IgD-negative memory B cell (primary cell): ENCODE data around the gene AIRE. TPM values are rescaled to one million over a fixed set of nuclear protein-coding genes. Genes with fewer than 3 reads are reported as not detected.
"Not testable (repeated sequence)": the region's sequence is repeated elsewhere in the genome, so short reads cannot be mapped to it uniquely, and the experiment has no call there.

Experiments used
- H3K27ac Mint-ChIP-seq, 3 donors: one replicate each; pipeline ENCODE4 v1.8.0; 2020 to 2022; ENCODE audit warnings: mild to moderate bottlenecking in 3 of 3, mixed read lengths in 3 of 3, moderate library complexity in 1 of 3
- H3K27me3 Mint-ChIP-seq: one replicate; pipeline ENCODE4 v1.8.0; 2021; ENCODE audit warnings: mixed read lengths
- H3K36me3 Mint-ChIP-seq: one replicate; pipeline ENCODE4 v1.8.0; 2020; ENCODE audit warnings: mild to moderate bottlenecking, mixed read lengths
- H3K4me1 Mint-ChIP-seq, 3 donors: one replicate each; pipeline ENCODE4 v1.8.0; 2020 to 2022; ENCODE audit warnings: mixed read lengths in 3 of 3, mild to moderate bottlenecking in 1 of 3
- H3K4me3 Mint-ChIP-seq, 4 donors: one replicate each; pipeline ENCODE4 v1.8.0; 2020 to 2022; ENCODE audit warnings: mild to moderate bottlenecking in 4 of 4, mixed read lengths in 4 of 4, moderate library complexity in 3 of 4
- H3K9me3 Mint-ChIP-seq, 3 donors: one replicate each; pipeline ENCODE4 v1.8.0; 2020 to 2021; ENCODE audit warnings: mixed read lengths in 3 of 3, mild to moderate bottlenecking in 1 of 3
- polyA plus RNA-seq: library from polyadenylated mRNA; unstranded; fragments of 300-500 nt; fragmentation: Illumina TruSeq; gene quantifications from one replicate; pipeline ENCODE4 v1.2.3, GENCODE V29; 2021

Gene AIRE
- polyA plus RNA-seq, 1 donor from 2014 or later: 0.45 TPM

- H3K36me3 Mint-ChIP-seq: no peaks in the 10 kb centered on the region
- H3K9me3 Mint-ChIP-seq: no peaks in the 10 kb centered on the region
- peaks cover 3 to 9% (median 5%) of the 10 kb centered on the region in 3 donors for H3K4me1 Mint-ChIP-seq
- no peak overlapping the region for H3K4me3 Mint-ChIP-seq
- H3K27me3 Mint-ChIP-seq: peaks cover 5% of the 10 kb centered on the region
- H3K27ac Mint-ChIP-seq: no peak overlapping the region
These were observed 3.3 kb upstream of the AIRE start for GRCh38 chr21:44282370-44282769.

- peak overlapping the region in 1 of 4 donors; percentile 79 for H3K4me3 Mint-ChIP-seq
- H3K4me1 Mint-ChIP-seq, H3K27ac Mint-ChIP-seq, H3K36me3 Mint-ChIP-seq, H3K27me3 Mint-ChIP-seq, H3K9me3 Mint-ChIP-seq: not testable (repeated sequence)
These were observed 2.4 kb upstream of the AIRE start for GRCh38 chr21:44283211-44283785.

- peaks cover 3 to 9% (median 5%) of the 10 kb centered on the region in 3 donors for H3K4me1 Mint-ChIP-seq
- no peak overlapping the region for H3K27ac Mint-ChIP-seq
- H3K27me3 Mint-ChIP-seq: peaks cover 8% of the 10 kb centered on the region
- no peaks in the 10 kb centered on the region for H3K36me3 Mint-ChIP-seq
- H3K4me3 Mint-ChIP-seq: no peak overlapping the region
- no peaks in the 10 kb centered on the region for H3K9me3 Mint-ChIP-seq
These were observed 1.7 kb upstream of the AIRE start for GRCh38 chr21:44283948-44284347.

GRCh38 chr21:44286086-44286715 lies 525 bp downstream of the AIRE start:
- Mint-ChIP-seq H3K4me3 (no peak overlapping the region), H3K9me3 (no peaks in the 10 kb centered on the region), H3K27ac (no peak overlapping the region), H3K4me1 (peaks cover 3 to 9% (median 5%) of the 10 kb centered on the region in 3 donors), H3K27me3 (peaks cover 5% of the 10 kb centered on the region), H3K36me3 (no peaks in the 10 kb centered on the region)

- H3K36me3 Mint-ChIP-seq: no peaks in the 10 kb centered on the region
- no peaks in the 10 kb centered on the region for H3K9me3 Mint-ChIP-seq
- peaks cover 3 to 9% (median 5%) of the 10 kb centered on the region in 3 donors for H3K4me1 Mint-ChIP-seq
- H3K27ac Mint-ChIP-seq: no peak overlapping the region
- no peak overlapping the region for H3K4me3 Mint-ChIP-seq
- peaks cover 5% of the 10 kb centered on the region for H3K27me3 Mint-ChIP-seq
These were observed 1.3 kb downstream of the AIRE start for GRCh38 chr21:44286716-44287632.

GRCh38 chr21:44288251-44289110 lies 2.8 kb downstream of the AIRE start:
- Mint-ChIP-seq H3K27ac (peak overlapping the region in 1 of 3 donors; percentile 41), H3K27me3 (peaks cover 2% of the 10 kb centered on the region), H3K4me1 (peaks cover 0 to 4% (median 3%) of the 10 kb centered on the region in 3 donors), H3K36me3 (no peaks in the 10 kb centered on the region), H3K4me3 (no peak overlapping the region), H3K9me3 (no peaks in the 10 kb centered on the region)

GRCh38 chr21:44289381-44290010 lies 3.8 kb downstream of the AIRE start:
- Mint-ChIP-seq H3K27ac (no peak overlapping the region), H3K9me3 (no peaks in the 10 kb centered on the region), H3K27me3 (peaks cover 2% of the 10 kb centered on the region), H3K4me1 (peaks cover 0 to 3% (median 2%) of the 10 kb centered on the region in 3 donors), H3K36me3 (no peaks in the 10 kb centered on the region), H3K4me3 (no peak overlapping the region)

- Mint-ChIP-seq H3K4me3 (peak overlapping the region in 2 of 4 donors; percentile 27 to 43), H3K27ac (no peak overlapping the region), H3K36me3 (no peaks in the 10 kb centered on the region), H3K27me3 (peaks cover 2% of the 10 kb centered on the region), H3K4me1 (peaks cover 0 to 7% (median 6%) of the 10 kb centered on the region in 3 donors), H3K9me3 (no peaks in the 10 kb centered on the region)
These were observed 4.8 kb downstream of the AIRE start for GRCh38 chr21:44290327-44291077.

GRCh38 chr21:44291078-44291935 lies 5.6 kb downstream of the AIRE start:
- Mint-ChIP-seq H3K9me3 (no peaks in the 10 kb centered on the region), H3K27ac (no peak overlapping the region), H3K36me3 (no peaks in the 10 kb centered on the region), H3K27me3 (peaks cover 2% of the 10 kb centered on the region), H3K4me3 (peak overlapping the region in 1 of 4 donors; percentile 20), H3K4me1 (peaks cover 0 to 7% (median 6%) of the 10 kb centered on the region in 3 donors)

GRCh38 chr21:44291936-44292811 lies 6.5 kb downstream of the AIRE start:
- Mint-ChIP-seq H3K27ac (no peak overlapping the region), H3K4me3 (peak overlapping the region in 1 of 4 donors; percentile 78)

GRCh38 chr21:44292812-44293195 lies 7.1 kb downstream of the AIRE start:
- Mint-ChIP-seq H3K4me1 (peaks cover 3 to 8% (median 7%) of the 10 kb centered on the region in 3 donors), H3K4me3 (no peak overlapping the region), H3K27me3 (peaks cover under 1% of the 10 kb centered on the region), H3K9me3 (no peaks in the 10 kb centered on the region), H3K36me3 (no peaks in the 10 kb centered on the region), H3K27ac (no peak overlapping the region)

More at GRCh38 chr21:44291936-44292811, 6.5 kb downstream of the AIRE start:
- no peaks in the 10 kb centered on the region for H3K9me3 Mint-ChIP-seq
- H3K36me3 Mint-ChIP-seq: no peaks in the 10 kb centered on the region
- H3K27me3 Mint-ChIP-seq: peaks cover 2% of the 10 kb centered on the region
- H3K4me1 Mint-ChIP-seq: peaks cover 0 to 7% (median 6%) of the 10 kb centered on the region in 3 donors

GRCh38 chr21:44293551-44294231 lies 8.0 kb downstream of the AIRE start:
- H3K27me3 Mint-ChIP-seq: no peaks in the 10 kb centered on the region
- H3K4me3 Mint-ChIP-seq: no peak overlapping the region
- peaks cover 10 to 15% (median 13%) of the 10 kb centered on the region in 3 donors for H3K4me1 Mint-ChIP-seq
- H3K9me3 Mint-ChIP-seq: no peaks in the 10 kb centered on the region
- no peaks in the 10 kb centered on the region for H3K36me3 Mint-ChIP-seq
- no peak overlapping the region for H3K27ac Mint-ChIP-seq
